GM21576 (cell line): ENCODE data around the gene SDK2.

ENCODE experiments used
- ATAC-seq: cut with Tn5 transposase; IDR thresholded peaks from one replicate; pipeline ENCODE4 v1.9.1; 2021; ENCODE audit warnings: mild to moderate bottlenecking, moderate library complexity; ENCODE audit not compliant: unreplicated experiment

Gene SDK2, protein sequence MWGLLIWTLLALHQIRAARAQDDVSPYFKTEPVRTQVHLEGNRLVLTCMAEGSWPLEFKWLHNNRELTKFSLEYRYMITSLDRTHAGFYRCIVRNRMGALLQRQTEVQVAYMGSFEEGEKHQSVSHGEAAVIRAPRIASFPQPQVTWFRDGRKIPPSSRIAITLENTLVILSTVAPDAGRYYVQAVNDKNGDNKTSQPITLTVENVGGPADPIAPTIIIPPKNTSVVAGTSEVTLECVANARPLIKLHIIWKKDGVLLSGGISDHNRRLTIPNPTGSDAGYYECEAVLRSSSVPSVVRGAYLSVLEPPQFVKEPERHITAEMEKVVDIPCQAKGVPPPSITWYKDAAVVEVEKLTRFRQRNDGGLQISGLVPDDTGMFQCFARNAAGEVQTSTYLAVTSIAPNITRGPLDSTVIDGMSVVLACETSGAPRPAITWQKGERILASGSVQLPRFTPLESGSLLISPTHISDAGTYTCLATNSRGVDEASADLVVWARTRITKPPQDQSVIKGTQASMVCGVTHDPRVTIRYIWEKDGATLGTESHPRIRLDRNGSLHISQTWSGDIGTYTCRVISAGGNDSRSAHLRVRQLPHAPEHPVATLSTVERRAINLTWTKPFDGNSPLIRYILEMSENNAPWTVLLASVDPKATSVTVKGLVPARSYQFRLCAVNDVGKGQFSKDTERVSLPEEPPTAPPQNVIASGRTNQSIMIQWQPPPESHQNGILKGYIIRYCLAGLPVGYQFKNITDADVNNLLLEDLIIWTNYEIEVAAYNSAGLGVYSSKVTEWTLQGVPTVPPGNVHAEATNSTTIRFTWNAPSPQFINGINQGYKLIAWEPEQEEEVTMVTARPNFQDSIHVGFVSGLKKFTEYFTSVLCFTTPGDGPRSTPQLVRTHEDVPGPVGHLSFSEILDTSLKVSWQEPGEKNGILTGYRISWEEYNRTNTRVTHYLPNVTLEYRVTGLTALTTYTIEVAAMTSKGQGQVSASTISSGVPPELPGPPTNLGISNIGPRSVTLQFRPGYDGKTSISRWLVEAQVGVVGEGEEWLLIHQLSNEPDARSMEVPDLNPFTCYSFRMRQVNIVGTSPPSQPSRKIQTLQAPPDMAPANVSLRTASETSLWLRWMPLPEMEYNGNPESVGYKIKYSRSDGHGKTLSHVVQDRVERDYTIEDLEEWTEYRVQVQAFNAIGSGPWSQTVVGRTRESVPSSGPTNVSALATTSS (N-terminal part only)

GRCh38 chr17:73644145-73645049 is at the start of gene SDK2:
Gene SDK2 (minus strand): TSS chr17:73644445. CDS start chr17:73644088, 357 bp downstream.
- no peak for ATAC-seq

DNA sequence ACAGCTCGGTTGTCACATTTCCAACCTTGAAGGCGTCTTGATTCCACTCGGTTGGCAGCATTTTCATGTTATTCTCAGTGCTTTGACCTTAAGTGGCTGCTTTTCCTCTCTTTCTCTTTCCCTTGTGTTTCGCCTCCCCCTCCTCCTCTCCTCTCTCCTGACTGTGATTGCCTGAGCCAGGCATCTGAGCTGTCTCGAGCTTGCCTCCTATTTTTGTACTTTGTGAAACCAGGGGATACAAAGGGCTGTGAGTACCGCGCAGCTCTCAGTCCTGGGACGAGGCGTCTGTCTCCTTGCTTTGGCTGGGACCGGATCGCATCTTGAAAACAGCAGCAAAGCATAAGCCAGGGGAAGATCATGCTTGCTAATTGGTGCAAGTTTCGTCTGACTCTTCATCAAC is 48.8 kb upstream of the SDK2 start:
- ATAC-seq, result no peak

- ATAC-seq, result no peak
Observed at GRCh38 chr17:73691321-73691766, 47.1 kb upstream of the SDK2 start.

DNA sequence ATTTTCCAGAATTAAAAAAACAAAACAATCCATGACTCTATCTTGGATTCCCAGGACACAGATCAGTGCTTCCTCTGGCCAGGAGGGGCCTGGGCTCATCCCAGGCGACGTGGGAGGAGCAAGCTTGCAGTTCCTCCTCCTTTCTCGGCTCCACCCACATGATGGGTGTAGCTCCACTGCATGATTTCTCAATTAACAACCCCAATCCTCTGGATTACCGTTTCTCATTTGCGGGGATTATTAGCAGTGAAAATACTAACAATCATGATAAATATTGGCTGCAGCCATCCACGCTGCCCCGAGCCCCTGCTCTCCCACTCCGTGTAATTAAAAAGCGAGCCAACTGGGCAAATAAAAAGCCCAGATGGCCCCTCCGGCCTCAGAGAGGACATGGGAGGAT is 46.4 kb upstream of the SDK2 start:
- no peak for ATAC-seq

DNA sequence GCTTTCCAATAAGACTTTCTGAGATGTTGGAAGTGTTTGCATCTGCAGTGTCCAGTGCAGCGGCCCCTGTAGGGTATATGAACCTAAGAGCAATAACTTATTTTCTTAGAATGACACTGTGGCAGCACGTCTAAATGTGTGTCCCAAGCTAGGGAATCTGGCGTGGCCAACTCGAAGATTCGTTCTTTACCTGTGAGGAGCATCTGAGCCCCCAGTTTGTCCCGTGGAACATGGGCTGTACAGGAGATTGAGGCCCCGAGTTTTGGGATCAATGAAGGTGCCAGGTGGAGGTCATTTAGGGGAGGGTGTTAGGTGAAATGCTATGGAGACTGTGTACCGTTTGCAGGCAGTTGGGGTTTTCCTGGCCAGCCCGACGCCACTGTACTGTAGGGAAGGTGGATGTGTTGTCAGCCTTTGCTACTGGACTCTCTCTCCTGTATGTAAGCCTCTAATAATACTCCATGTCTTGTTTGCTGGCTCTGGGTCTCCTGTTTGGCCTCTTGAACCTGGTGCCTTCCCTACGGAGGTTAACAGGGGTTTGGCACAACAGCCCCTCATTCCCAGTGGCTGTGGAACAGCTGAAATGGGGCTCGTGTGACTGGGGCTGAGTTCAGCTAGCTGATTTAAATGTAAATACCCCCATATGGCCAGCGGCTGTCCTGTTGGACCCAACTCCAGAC is 45.5 kb upstream of the SDK2 start:
- no peak for ATAC-seq

DNA sequence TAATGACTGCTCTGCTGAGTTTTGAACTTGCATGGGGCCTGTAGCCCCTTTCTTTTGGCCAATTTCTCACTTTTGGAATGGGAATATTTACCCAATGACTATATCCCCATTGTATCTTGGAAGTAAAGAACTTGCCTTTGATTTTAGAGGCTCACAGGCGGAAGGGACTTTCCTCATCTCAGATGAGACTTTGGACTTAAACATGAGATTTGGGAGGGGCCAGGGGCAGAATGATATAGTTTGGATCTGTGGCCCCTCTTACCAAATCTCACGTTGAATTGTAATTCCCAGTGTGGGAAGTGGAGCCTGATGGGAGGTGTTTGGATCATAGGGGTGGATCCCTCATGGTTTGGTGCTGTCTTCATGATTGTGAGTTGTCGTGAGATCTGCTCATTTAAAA is 42.7 kb upstream of the SDK2 start:
- ATAC-seq, result no peak

GRCh38 chr17:73686126-73686525 is 41.9 kb upstream of the SDK2 start:
- ATAC-seq, result no peak

DNA sequence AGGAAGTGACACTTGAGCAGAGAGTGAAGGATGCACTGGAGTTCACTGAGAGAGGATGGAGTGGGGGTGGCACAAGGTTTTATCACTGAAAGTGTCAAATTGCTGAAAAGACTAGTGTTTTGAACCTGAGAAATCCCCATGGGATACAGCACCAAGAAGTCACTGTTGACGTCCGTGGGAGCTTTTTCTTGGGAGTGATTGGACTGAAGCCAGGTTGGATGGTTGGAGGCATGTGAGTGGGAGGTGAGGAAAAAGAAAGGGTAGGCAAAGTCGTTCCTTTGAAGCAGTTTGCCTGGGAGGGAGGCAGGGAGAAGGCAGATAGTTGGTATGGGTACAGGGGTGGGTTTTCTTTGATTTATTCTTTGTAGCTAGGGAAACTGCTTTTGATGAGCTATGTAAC is 39.9 kb upstream of the SDK2 start:
- no peak for ATAC-seq

DNA sequence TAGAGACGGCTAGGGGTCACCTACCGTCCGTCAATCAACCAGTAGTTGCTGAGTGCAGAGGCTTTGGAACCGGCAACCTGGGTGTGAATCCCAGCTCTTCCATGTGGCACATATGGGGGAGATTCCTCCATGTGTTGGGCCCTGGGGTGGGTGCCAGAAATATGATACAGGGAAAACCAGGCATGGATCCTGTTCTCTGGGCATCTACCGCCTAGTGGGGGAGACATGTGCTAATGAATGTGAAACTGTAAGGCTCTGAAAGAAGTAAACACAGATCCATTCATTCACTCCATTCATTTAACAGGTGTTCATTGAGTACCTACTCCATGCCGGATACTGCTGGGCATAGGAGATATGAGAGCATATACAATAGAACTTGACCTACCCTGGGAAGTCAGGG is 39.5 kb upstream of the SDK2 start:
- no peak for ATAC-seq

GRCh38 chr17:73681946-73682345 is 37.7 kb upstream of the SDK2 start:
- ATAC-seq, result no peak

DNA sequence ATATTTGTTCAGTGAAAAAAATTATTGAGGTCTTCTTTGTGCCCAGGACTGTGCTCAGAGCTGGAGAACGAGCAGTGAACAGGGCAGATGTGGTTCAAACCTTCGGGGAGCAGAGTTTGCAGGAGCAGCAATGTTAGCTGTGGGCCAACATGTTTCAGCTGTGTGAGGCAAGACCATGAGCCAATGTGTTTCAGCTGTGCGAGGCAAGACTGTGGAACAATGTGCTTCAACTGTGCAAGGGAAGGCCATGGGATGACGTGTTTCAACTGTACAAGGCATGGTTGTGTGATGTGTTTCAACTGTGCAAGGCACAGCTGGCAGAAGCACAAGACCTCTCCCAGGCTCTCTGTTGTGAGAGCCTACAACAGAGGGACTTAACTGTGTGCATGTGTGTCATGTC is 35.2 kb upstream of the SDK2 start:
- ATAC-seq, result no peak

DNA sequence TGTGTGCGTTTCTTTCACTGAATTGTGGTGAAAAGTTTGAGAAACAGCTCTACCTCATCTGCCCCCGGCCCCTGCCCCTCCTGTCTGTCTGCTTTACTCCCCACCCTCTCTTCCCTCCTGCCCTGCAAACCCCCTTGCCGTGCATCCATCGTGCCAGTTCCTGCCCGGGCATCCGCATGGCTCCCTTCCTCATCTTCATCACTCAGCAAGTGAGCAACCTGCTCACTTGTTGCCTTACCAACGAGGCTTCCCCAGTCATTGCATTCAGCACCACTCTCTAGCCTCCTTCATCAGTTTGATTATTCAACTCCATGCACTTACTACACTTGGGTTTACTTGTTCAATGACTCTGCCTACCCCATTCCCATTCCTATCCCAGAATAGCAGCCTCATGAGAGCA is 34.8 kb upstream of the SDK2 start:
- ATAC-seq, result no peak

DNA sequence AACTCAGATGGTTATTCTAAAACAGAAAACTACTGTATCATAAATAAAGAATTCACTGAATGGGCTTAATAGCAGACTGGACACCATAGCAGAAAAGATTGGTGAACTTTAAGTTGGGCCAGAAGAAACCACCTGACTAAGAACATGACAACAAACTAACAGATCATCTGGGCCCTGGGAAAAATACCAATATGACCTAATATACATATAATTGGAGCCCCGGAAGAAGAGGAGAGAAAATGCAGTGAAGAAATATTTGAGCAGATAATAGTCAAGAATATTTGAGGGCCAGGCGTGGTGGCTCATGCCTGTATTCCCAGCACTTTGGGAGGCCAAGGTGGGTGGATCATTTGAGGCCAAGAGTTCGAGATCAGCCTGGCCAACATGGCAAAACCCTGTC is 25.5 kb upstream of the SDK2 start:
- no peak for ATAC-seq

DNA sequence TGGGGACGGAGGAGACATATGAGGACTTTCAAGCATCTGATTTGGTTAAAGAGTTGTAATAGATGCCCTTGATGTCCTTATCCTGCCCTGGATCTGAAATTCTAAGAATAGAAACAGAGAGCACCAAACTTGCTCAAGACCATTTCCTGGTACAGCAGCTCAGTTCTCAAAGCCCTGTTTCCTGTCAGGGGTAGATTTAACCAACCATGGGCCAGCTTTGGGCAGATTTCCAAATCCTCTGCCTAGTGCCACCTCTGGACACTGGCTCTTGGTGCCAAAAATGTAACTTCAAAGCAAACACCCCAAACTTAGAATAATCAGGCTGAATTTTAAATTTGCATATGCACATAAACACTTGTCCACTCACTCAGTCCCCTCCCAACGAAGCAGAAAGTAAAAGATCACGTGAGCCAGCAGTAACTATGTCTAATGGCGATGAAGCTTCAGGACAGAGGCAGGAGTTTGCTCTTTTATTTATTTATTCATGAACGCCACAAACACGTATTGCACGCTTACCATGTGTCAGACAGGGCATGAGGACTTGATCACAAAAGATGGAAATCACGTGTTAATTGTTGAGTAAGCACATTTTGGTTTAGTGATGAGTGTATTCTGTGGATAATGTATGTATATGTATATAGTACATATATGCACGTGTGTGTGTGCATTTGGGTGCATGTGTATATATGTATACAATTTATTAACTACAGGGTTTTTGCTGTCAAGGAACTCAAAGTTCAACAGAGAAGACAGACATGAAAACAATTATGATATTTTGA is 23.1 kb upstream of the SDK2 start:
- no peak for ATAC-seq

- no peak for ATAC-seq
Observed at GRCh38 chr17:73663614-73664013, 19.4 kb upstream of the SDK2 start.

- ATAC-seq, result no peak
Observed at GRCh38 chr17:73660366-73660765, 16.1 kb upstream of the SDK2 start.

DNA sequence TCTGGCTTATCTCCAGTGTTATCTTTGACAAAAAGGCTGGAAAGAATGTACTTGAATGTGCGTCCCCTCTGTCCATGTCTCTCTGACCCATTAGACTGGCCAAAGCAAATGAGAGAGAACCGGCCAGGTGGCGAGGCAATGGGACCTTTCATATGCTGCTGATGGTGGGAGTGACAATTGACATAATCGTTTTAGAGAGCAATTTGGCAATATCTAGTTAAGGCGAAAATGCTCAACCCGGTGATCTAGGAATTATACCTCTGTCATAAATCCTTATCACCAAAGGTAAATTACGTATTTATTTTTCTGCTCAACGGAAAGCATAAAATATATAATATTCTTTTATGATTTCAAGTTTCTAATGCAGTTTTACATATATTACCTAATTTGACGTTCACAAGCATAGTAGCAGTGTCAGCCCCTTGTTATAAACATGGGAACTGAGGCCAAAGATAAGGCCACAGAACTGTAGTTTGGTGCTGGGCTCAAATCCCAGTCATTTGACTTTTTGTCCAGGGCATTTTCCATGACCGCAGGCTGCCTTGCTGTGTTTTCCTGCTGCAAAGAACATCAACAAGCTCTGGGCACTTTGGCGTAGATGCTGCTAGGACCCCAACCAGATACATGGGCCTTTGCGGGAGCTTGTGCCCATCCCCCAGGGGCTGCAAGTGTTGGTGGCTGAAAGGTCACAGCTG is 14.7 kb upstream of the SDK2 start:
- ATAC-seq, result no peak

DNA sequence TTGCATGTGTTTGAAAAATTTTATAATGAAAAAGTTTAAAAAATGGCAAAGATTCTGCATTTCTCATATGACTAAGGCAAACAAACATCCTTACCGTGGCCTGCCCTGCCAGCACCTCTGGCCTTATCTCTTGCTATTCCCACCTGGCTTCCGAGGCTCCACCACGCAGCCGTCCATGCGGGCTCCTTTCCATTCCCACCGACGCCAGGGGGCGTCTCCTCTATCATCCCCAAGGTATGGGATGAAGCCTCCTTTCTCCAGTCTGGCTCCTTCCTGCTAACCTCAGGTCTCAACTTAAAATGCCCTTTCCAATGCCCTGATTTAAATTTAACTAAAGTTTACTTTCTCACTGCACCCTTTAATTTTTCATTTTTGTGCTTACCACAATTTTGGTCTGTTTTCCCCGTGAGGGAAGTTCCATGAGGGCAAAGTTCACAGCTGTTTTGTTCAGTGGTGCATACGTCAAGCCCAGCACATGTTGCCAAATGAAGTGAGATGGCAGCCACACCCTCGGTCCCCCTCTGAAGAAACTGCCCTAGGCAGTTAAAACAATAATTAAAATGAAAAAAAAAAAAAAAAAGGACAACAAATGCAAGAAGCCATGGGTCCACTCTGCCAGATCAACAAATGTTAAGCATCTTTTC is 13.3 kb upstream of the SDK2 start:
- ATAC-seq, result no peak
